DOHH2 (cell line): ENCODE results near the gene EFHD2.
"Not testable (repeated sequence)": the region's sequence is repeated elsewhere in the genome, so short reads cannot be mapped to it uniquely, and the experiment has no call there.

Source experiments
- H3F3A ChIP-seq: fragments of 200-600 bp; sonication (generic), shearing (Covaris generic); 2 replicates; pipeline ENCODE4 v1.6.0; 2016; ENCODE audit warnings: antibody characterized with exemption, mild to moderate bottlenecking; ENCODE audit not compliant: control insufficient read depth, insufficient read depth
- H3K27ac ChIP-seq: fragments of 200-600 bp; sonication (generic); 2 replicates; pipeline ENCODE4 v1.5.1; 2014; ENCODE audit warnings: low read depth, mild to moderate bottlenecking, low read length, moderate library complexity
- H3K27me3 ChIP-seq: fragments of 200-600 bp; sonication (generic); 2 replicates; pipeline ENCODE4 v1.6.1; 2014; ENCODE audit warnings: mild to moderate bottlenecking, low read length, mixed read lengths; ENCODE audit not compliant: control insufficient read depth
- H3K36me3 ChIP-seq: fragments of 200-600 bp; sonication (generic); 2 replicates; pipeline ENCODE4 v1.6.1; 2014; ENCODE audit warnings: mild to moderate bottlenecking, low read length, moderate library complexity, mixed read lengths; ENCODE audit not compliant: control insufficient read depth
- H3K4me1 ChIP-seq: fragments of 200-600 bp; sonication (generic); 2 replicates; pipeline ENCODE4 v1.6.1; 2014; ENCODE audit warnings: mild to moderate bottlenecking, low read length, mixed read lengths; ENCODE audit not compliant: control insufficient read depth
- H3K4me2 ChIP-seq: fragments of 200-600 bp; sonication (generic); 2 replicates; pipeline ENCODE4 v1.6.0; 2014; ENCODE audit warnings: mild to moderate bottlenecking, low read length, moderate library complexity
- H3K4me3 ChIP-seq: fragments of 200-600 bp; sonication (generic); 2 replicates; pipeline ENCODE4 v1.5.1; 2014; ENCODE audit warnings: mild to moderate bottlenecking, low read length, mixed read lengths
- H3K79me2 ChIP-seq: fragments of 200-600 bp; sonication (generic); 2 replicates; pipeline ENCODE4 v1.6.1; 2014; ENCODE audit warnings: mild to moderate bottlenecking, low read length, mixed read lengths; ENCODE audit not compliant: control insufficient read depth
- H3K9me2 ChIP-seq: fragments of 200-600 bp; sonication (generic); replicated peaks from 2 replicates; pipeline ENCODE4 v1.6.1; 2014; ENCODE audit warnings: mild to moderate bottlenecking, low read length, mixed read lengths; ENCODE audit not compliant: control insufficient read depth
- H3K9me3 ChIP-seq: fragments of 200-600 bp; sonication (generic); 2 replicates; pipeline ENCODE4 v1.6.1; 2014; ENCODE audit warnings: antibody characterized with exemption, low read length, mixed read lengths; ENCODE audit not compliant: control insufficient read depth, insufficient read depth
- H4K20me1 ChIP-seq: fragments of 200-600 bp; sonication (generic); 2 replicates; pipeline ENCODE4 v1.6.0; 2014; ENCODE audit warnings: low read depth, mild to moderate bottlenecking, antibody characterized with exemption, low read length, moderate library complexity; ENCODE audit not compliant: control insufficient read depth, insufficient read depth
- EZH2phosphoT487 ChIP-seq: fragments of 200-600 bp; sonication (generic); IDR thresholded peaks from 2 replicates; pipeline ENCODE4 v1.6.1; 2017; ENCODE audit warnings: borderline replicate concordance, mild to moderate bottlenecking, antibody characterized with exemption, low read length, moderate library complexity, mixed read lengths
- TF ChIP-seq, protein P1 (sequence below): fragments of 200-600 bp; sonication (generic); IDR thresholded peaks from one replicate; pipeline ENCODE4 v1.5.1; 2014; ENCODE audit warnings: antibody characterized with exemption, mild to moderate bottlenecking, low read depth, low read length; ENCODE audit not compliant: poor library complexity, severe bottlenecking

EFHD2 gene

GRCh38 chr1:15433471-15433870 lies 23.8 kb downstream of the EFHD2 start:
- no peak overlapping the region for H3K27ac ChIP-seq
- no peaks in the 10 kb centered on the region for H4K20me1 ChIP-seq
- peaks cover 4% of the 10 kb centered on the region for H3K36me3 ChIP-seq
- H3K4me3 ChIP-seq, result no peak overlapping the region
- TF ChIP-seq, protein P1, sequence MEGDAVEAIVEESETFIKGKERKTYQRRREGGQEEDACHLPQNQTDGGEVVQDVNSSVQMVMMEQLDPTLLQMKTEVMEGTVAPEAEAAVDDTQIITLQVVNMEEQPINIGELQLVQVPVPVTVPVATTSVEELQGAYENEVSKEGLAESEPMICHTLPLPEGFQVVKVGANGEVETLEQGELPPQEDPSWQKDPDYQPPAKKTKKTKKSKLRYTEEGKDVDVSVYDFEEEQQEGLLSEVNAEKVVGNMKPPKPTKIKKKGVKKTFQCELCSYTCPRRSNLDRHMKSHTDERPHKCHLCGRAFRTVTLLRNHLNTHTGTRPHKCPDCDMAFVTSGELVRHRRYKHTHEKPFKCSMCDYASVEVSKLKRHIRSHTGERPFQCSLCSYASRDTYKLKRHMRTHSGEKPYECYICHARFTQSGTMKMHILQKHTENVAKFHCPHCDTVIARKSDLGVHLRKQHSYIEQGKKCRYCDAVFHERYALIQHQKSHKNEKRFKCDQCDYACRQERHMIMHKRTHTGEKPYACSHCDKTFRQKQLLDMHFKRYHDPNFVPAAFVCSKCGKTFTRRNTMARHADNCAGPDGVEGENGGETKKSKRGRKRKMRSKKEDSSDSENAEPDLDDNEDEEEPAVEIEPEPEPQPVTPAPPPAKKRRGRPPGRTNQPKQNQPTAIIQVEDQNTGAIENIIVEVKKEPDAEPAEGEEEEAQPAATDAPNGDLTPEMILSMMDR, result no peak
- no peak for TF ChIP-seq EZH2phosphoT487
- no peaks in the 10 kb centered on the region for H3K79me2 ChIP-seq
- no peaks in the 10 kb centered on the region for H3K4me1 ChIP-seq
- no peaks in the 10 kb centered on the region for H3F3A ChIP-seq
- no peaks in the 10 kb centered on the region for H3K9me3 ChIP-seq
- H3K27me3 ChIP-seq, result no peaks in the 10 kb centered on the region
- no peak overlapping the region for H3K4me2 ChIP-seq
- no peaks in the 10 kb centered on the region for H3K9me2 ChIP-seq

- H3K79me2 ChIP-seq, H3K4me2 ChIP-seq, H3K4me1 ChIP-seq, H4K20me1 ChIP-seq, H3K9me3 ChIP-seq, H3K27ac ChIP-seq, H3F3A ChIP-seq, H3K36me3 ChIP-seq, H3K9me2 ChIP-seq, H3K4me3 ChIP-seq, H3K27me3 ChIP-seq: not testable (repeated sequence)
Observed at GRCh38 chr1:15434739-15435138, 25.1 kb downstream of the EFHD2 start.

DNA sequence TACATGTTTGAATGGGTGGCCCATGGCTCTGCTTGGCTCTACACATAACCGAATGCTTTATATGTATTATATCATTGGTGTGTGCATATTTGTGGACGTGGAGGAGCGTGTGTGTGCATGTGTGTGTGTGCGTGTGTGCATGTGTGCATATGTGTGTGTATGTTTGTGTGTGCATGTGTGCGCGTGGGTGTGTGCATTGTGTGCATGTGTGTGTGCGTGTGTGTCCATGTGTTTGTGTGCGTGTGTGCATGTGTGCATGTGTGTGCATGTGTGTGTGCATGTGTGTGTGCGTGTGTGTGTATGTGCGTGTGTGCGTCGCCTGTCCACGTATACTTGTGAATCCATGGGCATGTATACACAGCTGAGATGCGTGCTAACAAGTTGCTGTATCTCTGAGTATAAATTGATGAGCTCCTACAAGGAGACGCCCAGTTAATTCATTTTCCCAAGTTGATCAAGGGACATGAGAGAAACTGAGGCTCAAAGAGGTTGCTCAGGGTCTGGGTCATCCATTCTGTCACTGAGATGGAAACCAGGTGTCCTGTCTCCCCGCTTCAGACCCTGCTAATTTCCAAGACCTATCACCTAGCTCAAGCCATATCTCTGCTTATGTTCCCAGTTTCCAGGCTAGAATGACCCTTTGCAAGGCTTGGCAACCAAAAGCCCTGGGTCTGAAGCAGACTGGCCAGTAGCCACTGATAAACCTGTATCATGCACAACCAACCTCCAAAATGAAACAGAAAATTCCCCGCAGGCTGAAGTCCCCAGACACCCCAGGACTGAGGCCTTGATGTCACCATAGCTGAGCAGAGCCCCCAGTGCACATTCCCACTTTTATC lies 25.8 kb downstream of the EFHD2 start:
- Histone ChIP-seq H3K27ac (no peak overlapping the region), H3K9me3 (no peaks in the 10 kb centered on the region), H3K79me2 (no peaks in the 10 kb centered on the region), H3K4me2 (no peak overlapping the region), H4K20me1 (no peaks in the 10 kb centered on the region), H3K4me3 (no peak overlapping the region), H3K4me1 (no peaks in the 10 kb centered on the region), H3K27me3 (no peaks in the 10 kb centered on the region), H3K9me2 (no peaks in the 10 kb centered on the region), H3K36me3 (peaks cover 4% of the 10 kb centered on the region), H3F3A (no peaks in the 10 kb centered on the region)
- TF ChIP-seq, protein P1, result no peak
- no peak for TF ChIP-seq EZH2phosphoT487

GRCh38 chr1:15436881-15437442 lies 27.3 kb downstream of the EFHD2 start:
- H3K4me3 ChIP-seq, result no peak overlapping the region
- H3K4me1 ChIP-seq, result no peaks in the 10 kb centered on the region
- TF ChIP-seq EZH2phosphoT487, result no peak
- TF ChIP-seq, protein P1, result no peak

More at GRCh38 chr1:15436881-15437442, 27.3 kb downstream of the EFHD2 start:
- Histone ChIP-seq H3K9me3 (no peaks in the 10 kb centered on the region), H3K4me2 (no peak overlapping the region), H3K27me3 (no peaks in the 10 kb centered on the region), H3F3A (no peaks in the 10 kb centered on the region), H3K79me2 (no peaks in the 10 kb centered on the region), H4K20me1 (no peaks in the 10 kb centered on the region), H3K9me2 (no peaks in the 10 kb centered on the region), H3K27ac (no peak overlapping the region), H3K36me3 (no peaks in the 10 kb centered on the region)
